Neuronal stem cell (in vitro differentiated cells): ENCODE measurements around the gene CACNA1C.

Experiments
- DNase-seq: peaks from one replicate; pipeline ENCODE4 v3.0.0-alpha.2; 2013; ENCODE audit warnings: low spot score
- H2AFZ ChIP-seq: one replicate; pipeline ENCODE4 v1.6.1; 2013; ENCODE audit warnings: mild to moderate bottlenecking, low read length, inconsistent platforms
- H2AK5ac ChIP-seq: 2 replicates; pipeline ENCODE4 v1.6.1; 2013; ENCODE audit warnings: low read depth, mild to moderate bottlenecking, inconsistent platforms, low read length, moderate library complexity, mixed read lengths
- H2BK120ac ChIP-seq: 2 replicates; pipeline ENCODE4 v1.6.1; 2013; ENCODE audit warnings: low read depth, mild to moderate bottlenecking, inconsistent platforms, low read length, moderate library complexity, mixed read lengths
- H2BK12ac ChIP-seq: one replicate; pipeline ENCODE4 v1.6.1; 2013; ENCODE audit warnings: low read length, inconsistent platforms
- H2BK15ac ChIP-seq: 2 replicates; pipeline ENCODE4 v1.6.1; 2013; ENCODE audit warnings: mild to moderate bottlenecking, low read length, inconsistent platforms, mixed read lengths
- H2BK5ac ChIP-seq: one replicate; pipeline ENCODE4 v1.6.1; 2013; ENCODE audit warnings: inconsistent platforms, mild to moderate bottlenecking, low read length, moderate library complexity
- H3K14ac ChIP-seq: one replicate; pipeline ENCODE4 v1.6.1; 2013; ENCODE audit warnings: low read length, inconsistent platforms
- H3K18ac ChIP-seq: 2 replicates; pipeline ENCODE4 v1.6.1; 2013; ENCODE audit warnings: low read length, inconsistent platforms
- H3K23ac ChIP-seq: 2 replicates; pipeline ENCODE4 v1.6.1; 2013; ENCODE audit warnings: low read depth, mild to moderate bottlenecking, mixed read lengths, low read length, inconsistent platforms; ENCODE audit not compliant: poor library complexity
- H3K27ac ChIP-seq: replicated peaks from 3 replicates; pipeline ENCODE4 v1.5.1; 2013; ENCODE audit warnings: low read length, inconsistent platforms
- H3K27me3 ChIP-seq, 3 experiments: 2 replicates each; pipeline ENCODE4 v1.6.1; 2013; ENCODE audit warnings: low read length in 3 of 3, mild to moderate bottlenecking in 2 of 3, inconsistent platforms in 1 of 3, low read depth in 1 of 3, mixed read lengths in 1 of 3, moderate library complexity in 1 of 3; ENCODE audit not compliant: control insufficient read depth in 3 of 3, insufficient read depth in 3 of 3
- H3K36me3 ChIP-seq, 2 donors: replicated peaks in 1 of 2; 2 replicates each; pipeline ENCODE4 v1.6.1; 2013; ENCODE audit warnings: low read length in 2 of 2; ENCODE audit not compliant: control insufficient read depth in 2 of 2, insufficient read depth in 2 of 2
- H3K4ac ChIP-seq: 2 replicates; pipeline ENCODE4 v1.6.1; 2013; ENCODE audit warnings: inconsistent platforms, mild to moderate bottlenecking, low read length, moderate library complexity
- H3K4me1 ChIP-seq, 2 donors: 1 replicate in 1 of 2; 2 replicates in 1 of 2; pipeline ENCODE4 v1.6.1; 2013; ENCODE audit warnings: low read length in 2 of 2, low read depth in 1 of 2; ENCODE audit not compliant: control insufficient read depth in 2 of 2, insufficient read depth in 1 of 2
- H3K4me2 ChIP-seq: one replicate; pipeline ENCODE4 v1.6.1; 2013; ENCODE audit warnings: mild to moderate bottlenecking, low read length, inconsistent platforms; ENCODE audit not compliant: insufficient read depth, poor library complexity, severe bottlenecking
- H3K4me3 ChIP-seq, 2 donors: 2 replicates each; pipeline ENCODE4 v1.5.1; 2013; ENCODE audit warnings: low read length in 2 of 2, mild to moderate bottlenecking in 2 of 2, inconsistent platforms in 1 of 2, moderate library complexity in 1 of 2
- H3K79me1 ChIP-seq: one replicate; pipeline ENCODE4 v1.6.1; 2013; ENCODE audit warnings: low read depth, mild to moderate bottlenecking, inconsistent platforms, low read length, moderate library complexity
- H3K9ac ChIP-seq: one replicate; pipeline ENCODE4 v1.6.1; 2013; ENCODE audit warnings: mild to moderate bottlenecking, low read depth, low read length, inconsistent platforms; ENCODE audit not compliant: poor library complexity
- H3K9me3 ChIP-seq, 2 donors: replicated peaks in 1 of 2; 2 replicates each; pipeline versions ENCODE3 to v1.6.1; 2013; ENCODE audit warnings: low read length in 2 of 2, mild to moderate bottlenecking in 2 of 2, inconsistent platforms in 1 of 2, low read depth in 1 of 2, mixed read lengths in 1 of 2, moderate library complexity in 1 of 2; ENCODE audit not compliant: control insufficient read depth in 2 of 2, insufficient read depth in 1 of 2
- H4K8ac ChIP-seq: one replicate; pipeline ENCODE4 v1.6.1; 2013; ENCODE audit warnings: low read depth, mild to moderate bottlenecking, inconsistent platforms, low read length, moderate library complexity
- H4K91ac ChIP-seq: one replicate; pipeline ENCODE4 v1.6.1; 2013; ENCODE audit warnings: low read length, low read depth, mild to moderate bottlenecking, inconsistent platforms; ENCODE audit not compliant: poor library complexity
- WGBS, 2 donors: extraction: QIAGEN DNeasy Blood & Tissue Kit; methylation state at CpG; one replicate each; pipeline ENCODE4 v1.1.7; 2013; ENCODE audit warnings: missing lambda C conversion rate in 2 of 2, mixed read lengths in 1 of 2; ENCODE audit not compliant: insufficient read length in 2 of 2, insufficient replicate concordance in 1 of 2; ENCODE audit errors: extremely low coverage in 2 of 2; 5-methylcytosine and 5-hydroxymethylcytosine counted together

Gene CACNA1C

GRCh38 chr12:2386566-2386965 is 333.8 kb downstream of the CACNA1C start:
- no peak overlapping the region for H3K23ac ChIP-seq
- no peak overlapping the region for H3K18ac ChIP-seq
- no peak overlapping the region for H2BK120ac ChIP-seq
- no peak overlapping the region for H2BK5ac ChIP-seq
- no peak overlapping the region for H2BK12ac ChIP-seq
- no peak for DNase-seq
- no peak overlapping the region for H3K4ac ChIP-seq
- no peak overlapping the region for H3K9ac ChIP-seq
- WGBS, 2 donors = no CpG with 5 or more reads among the region's 3 CpGs
- H3K14ac ChIP-seq = no peak overlapping the region
- no peaks in the 10 kb centered on the region for H3K36me3 ChIP-seq
- H4K91ac ChIP-seq = no peak overlapping the region
- H3K4me1 ChIP-seq = peaks cover 0 to 2% of the 10 kb centered on the region in 2 donors
- no peak overlapping the region for H3K27ac ChIP-seq
- no peak overlapping the region for H2BK15ac ChIP-seq
- H2AK5ac ChIP-seq = no peak overlapping the region
- no peaks in the 10 kb centered on the region for H3K79me1 ChIP-seq
- no peak overlapping the region for H4K8ac ChIP-seq
- H3K27me3 ChIP-seq = no peaks in the 10 kb centered on the region
- no peak overlapping the region for H3K4me2 ChIP-seq
- no peak overlapping the region for H2AFZ ChIP-seq
- H3K4me3 ChIP-seq = no peak overlapping the region
- no peaks in the 10 kb centered on the region for H3K9me3 ChIP-seq

GRCh38 chr12:2387103-2387834 is 334.5 kb downstream of the CACNA1C start:
- Histone ChIP-seq H3K4me2 (no peak overlapping the region), H2BK12ac (no peak overlapping the region), H2BK120ac (no peak overlapping the region), H3K4ac (no peak overlapping the region), H3K27me3 (no peaks in the 10 kb centered on the region), H3K27ac (no peak overlapping the region), H3K79me1 (no peaks in the 10 kb centered on the region), H3K23ac (no peak overlapping the region), H3K36me3 (no peaks in the 10 kb centered on the region), H3K18ac (no peak overlapping the region), H3K14ac (no peak overlapping the region), H3K4me3 (no peak overlapping the region), H4K91ac (no peak overlapping the region), H4K8ac (no peak overlapping the region), H3K4me1 (peaks cover 0 to 2% of the 10 kb centered on the region in 2 donors), H2AFZ (no peak overlapping the region), H3K9ac (no peak overlapping the region), H3K9me3 (no peaks in the 10 kb centered on the region), H2BK5ac (no peak overlapping the region), H2AK5ac (no peak overlapping the region), H2BK15ac (peak overlapping the region; percentile 20)
- DNase-seq = no peak
- no CpG with 5 or more reads among the region's 12 CpGs for WGBS, 2 donors

GRCh38 chr12:2389079-2389790 is 336.4 kb downstream of the CACNA1C start:
- Histone ChIP-seq H2AFZ (no peak overlapping the region), H3K4me2 (no peak overlapping the region), H2BK5ac (no peak overlapping the region), H2BK12ac (no peak overlapping the region), H3K4me3 (no peak overlapping the region), H3K4me1 (peaks cover 0 to 2% of the 10 kb centered on the region in 2 donors), H3K14ac (no peak overlapping the region), H3K79me1 (no peaks in the 10 kb centered on the region), H2BK15ac (no peak overlapping the region), H3K9ac (no peak overlapping the region), H4K8ac (no peak overlapping the region), H3K36me3 (no peaks in the 10 kb centered on the region), H3K18ac (no peak overlapping the region), H2BK120ac (no peak overlapping the region), H3K27me3 (no peaks in the 10 kb centered on the region), H2AK5ac (no peak overlapping the region), H3K23ac (no peak overlapping the region), H3K4ac (no peak overlapping the region), H3K9me3 (no peaks in the 10 kb centered on the region), H4K91ac (no peak overlapping the region), H3K27ac (no peak overlapping the region)
- DNase-seq = no peak
- no CpG with 5 or more reads among the region's 5 CpGs for WGBS, 2 donors

- Histone ChIP-seq H3K18ac (no peak overlapping the region), H3K4me1 (peaks cover 0 to 2% of the 10 kb centered on the region in 2 donors), H3K4me3 (no peak overlapping the region), H4K8ac (no peak overlapping the region), H3K23ac (no peak overlapping the region), H2BK5ac (no peak overlapping the region), H3K27ac (no peak overlapping the region), H3K36me3 (no peaks in the 10 kb centered on the region), H2AFZ (no peak overlapping the region), H3K9me3 (no peaks in the 10 kb centered on the region), H3K9ac (no peak overlapping the region), H2BK12ac (no peak overlapping the region), H2BK15ac (no peak overlapping the region), H3K14ac (no peak overlapping the region), H3K4me2 (no peak overlapping the region), H3K79me1 (no peaks in the 10 kb centered on the region), H3K27me3 (no peaks in the 10 kb centered on the region), H2AK5ac (no peak overlapping the region), H3K4ac (no peak overlapping the region), H4K91ac (no peak overlapping the region), H2BK120ac (no peak overlapping the region)
- no CpG with 5 or more reads among the region's 4 CpGs for WGBS, 2 donors
- no peak for DNase-seq
Observed at GRCh38 chr12:2390133-2390532, 337.3 kb downstream of the CACNA1C start.
